Ovary (tissue), 9 donors: ENCODE data around the gene KRT77. TPM values are rescaled to one million over a fixed set of nuclear protein-coding genes. Genes with fewer than 3 reads are reported as not detected.

Experiments
- DNase-seq, 5 donors: peaks; one replicate each; pipeline ENCODE4 v3.0.0-alpha.2; 2019 to 2020
- H3K27ac ChIP-seq, 2 donors: fragments of 200-600 bp; one replicate each; pipeline versions ENCODE4 v1.5.1 to v1.8.0; 2019 to 2022
- H3K27me3 ChIP-seq: fragments of 200-600 bp; one replicate; pipeline ENCODE4 v1.8.0; 2022
- H3K36me3 ChIP-seq: fragments of 200-600 bp; sonication (generic); one replicate; pipeline ENCODE4 v1.5.1; 2019
- H3K4me1 ChIP-seq: one replicate; pipeline ENCODE4 v1.8.1; 2013; ENCODE audit warnings: mild to moderate bottlenecking, moderate library complexity; ENCODE audit not compliant: insufficient read depth
- H3K4me3 ChIP-seq: fragments of 200-600 bp; sonication (generic); one replicate; pipeline ENCODE4 v1.5.1; 2017
- H3K9me3 ChIP-seq, 2 donors: fragments of 200-600 bp in 1 of 2; sonication (generic) in 1 of 2; one replicate each; pipeline versions ENCODE4 v1.5.1 to v1.8.1; 2013 to 2019; ENCODE audit warnings: mild to moderate bottlenecking in 1 of 2, moderate library complexity in 1 of 2
- EP300 ChIP-seq: sonication (generic); formaldehyde crosslinking; IDR thresholded peaks from one replicate; pipeline ENCODE4 v1.6.1; 2017; ENCODE audit warnings: antibody characterized with exemption
- POLR2A ChIP-seq: fragments of 450-650 bp; IDR thresholded peaks from one replicate; pipeline ENCODE4 v1.6.1; 2017; ENCODE audit warnings: antibody characterized with exemption, mild to moderate bottlenecking, moderate library complexity
- WGBS, 3 donors: extraction: QIAGEN DNeasy Blood & Tissue Kit in 1 of 3; methylation state at CpG; one replicate each; pipeline versions ENCODE4 v1.1.5 to v1.1.7; 2013 to 2017; 5-methylcytosine and 5-hydroxymethylcytosine counted together
- intact Hi-C, 4 donors: fragments of 100-400 bp; cut with DNase I; formaldehyde crosslinking; loops; one replicate each; pipeline versions ENCODE4 v1.11.0 to v1.15.1; 2022 to 2023
- polyA plus RNA-seq, 2 donors: library from polyadenylated mRNA; stranded (reverse); fragments of 200-250 nt in 1 of 2; fragments of 350-450 nt in 1 of 2; fragmentation: Illumina TruSeq in 1 of 2; extraction: RNeasy Lipid Tissue Mini Kit (QIAGEN cat#74804) in 1 of 2; gene quantifications; one replicate each; pipeline ENCODE4 v1.2.3, GENCODE V29; 2013 to 2014
- total RNA-seq, 7 donors: library from RNA; depleted of rRNA in 2 of 7; stranded (reverse); fragments of >200 nt in 2 of 7; fragmentation: NEBNext Ultra II Directional in 3 of 7; extraction: Animal tissue kit (Norgen Biotek cat#: 25700) in 3 of 7; gene quantifications; one replicate each; pipeline versions ENCODE4 v1.1.0 to v1.2.4, GENCODE V29; 2016 to 2023
- TF ChIP-seq, protein P1 (sequence below), 3 donors: fragments of 450-650 bp in 2 of 3; fragments of 200-600 bp in 1 of 3; IDR thresholded peaks; one replicate each; pipeline versions ENCODE4 v1.5.1 to v1.8.0; 2016 to 2022; ENCODE audit warnings: antibody characterized with exemption in 3 of 3, mild to moderate bottlenecking in 1 of 3
- donor health status: DM: no; HTN: no; CAD: no; lungs with moderate emphysema.
- donor health status: DM: no; HTN: no; CAD: no.
- donor health status: Bipolar disorder and iron deficiency.
- donor health status: DM: yes; HTN: yes; CAD: no.
- donor health status: DM: no; HTN: no; CAD: no.
- donor health status: DM: yes; HTN: yes; CAD: no.

The KRT77 gene
- total and polyA plus RNA-seq, 9 donors, result not detected

DNA sequence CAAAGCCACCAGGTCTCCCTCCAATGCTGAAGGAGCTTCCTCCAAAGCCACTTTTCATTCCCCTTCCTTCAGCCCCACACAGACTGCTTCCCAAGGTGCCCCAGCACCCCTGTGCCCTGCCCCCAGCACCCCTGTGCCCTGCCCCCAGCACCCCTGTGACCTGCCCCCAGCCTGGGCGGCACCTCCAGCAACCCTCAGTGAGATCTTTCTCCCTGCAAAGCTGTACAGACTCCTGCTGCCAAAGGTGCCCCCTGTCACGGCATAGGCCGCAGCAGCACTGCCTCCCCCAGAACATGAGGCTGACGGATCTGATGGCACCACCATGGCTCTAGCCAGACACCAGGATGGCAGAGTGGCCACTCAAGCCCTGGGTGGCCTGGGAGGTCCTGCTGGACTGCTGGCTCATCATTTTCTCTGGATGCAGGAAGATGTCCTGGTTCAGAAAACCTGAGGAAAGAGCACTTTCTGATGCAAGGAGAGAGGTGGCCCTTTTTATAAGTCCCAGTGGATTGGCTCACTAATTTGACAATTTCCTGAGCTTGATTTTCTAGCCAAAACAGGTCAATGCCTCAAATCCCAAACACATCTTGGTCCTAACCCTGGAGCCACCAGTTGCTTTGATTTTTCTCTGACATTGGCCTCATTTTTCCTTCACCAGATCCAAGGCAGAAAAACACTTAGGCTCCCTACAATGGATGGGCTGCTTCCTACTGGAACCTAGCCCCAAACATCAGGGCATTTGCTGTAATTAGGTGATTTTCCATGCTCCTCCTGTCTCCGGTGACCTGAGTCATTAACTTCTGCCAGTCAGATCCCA lies 32.7 kb upstream of the KRT77 start:
- no peak for TF ChIP-seq POLR2A
- no peak for TF ChIP-seq EP300
- TF ChIP-seq, protein P1, sequence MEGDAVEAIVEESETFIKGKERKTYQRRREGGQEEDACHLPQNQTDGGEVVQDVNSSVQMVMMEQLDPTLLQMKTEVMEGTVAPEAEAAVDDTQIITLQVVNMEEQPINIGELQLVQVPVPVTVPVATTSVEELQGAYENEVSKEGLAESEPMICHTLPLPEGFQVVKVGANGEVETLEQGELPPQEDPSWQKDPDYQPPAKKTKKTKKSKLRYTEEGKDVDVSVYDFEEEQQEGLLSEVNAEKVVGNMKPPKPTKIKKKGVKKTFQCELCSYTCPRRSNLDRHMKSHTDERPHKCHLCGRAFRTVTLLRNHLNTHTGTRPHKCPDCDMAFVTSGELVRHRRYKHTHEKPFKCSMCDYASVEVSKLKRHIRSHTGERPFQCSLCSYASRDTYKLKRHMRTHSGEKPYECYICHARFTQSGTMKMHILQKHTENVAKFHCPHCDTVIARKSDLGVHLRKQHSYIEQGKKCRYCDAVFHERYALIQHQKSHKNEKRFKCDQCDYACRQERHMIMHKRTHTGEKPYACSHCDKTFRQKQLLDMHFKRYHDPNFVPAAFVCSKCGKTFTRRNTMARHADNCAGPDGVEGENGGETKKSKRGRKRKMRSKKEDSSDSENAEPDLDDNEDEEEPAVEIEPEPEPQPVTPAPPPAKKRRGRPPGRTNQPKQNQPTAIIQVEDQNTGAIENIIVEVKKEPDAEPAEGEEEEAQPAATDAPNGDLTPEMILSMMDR (IDR thresholded peaks at IDR 0.05), result no peak
- 59 to 63% (median 61%) methylated on average over 5 of the region's 5 CpGs for WGBS, 3 donors
- no peak for DNase-seq
- no peaks in the 10 kb centered on the region for H3K4me1 ChIP-seq
- H3K27me3 ChIP-seq, result no peaks in the 10 kb centered on the region
- H3K9me3 ChIP-seq, result no peaks in the 10 kb centered on the region
- intact Hi-C loops, result no loop called here
- no peak overlapping the region for H3K4me3 ChIP-seq
- no peaks in the 10 kb centered on the region for H3K36me3 ChIP-seq
- H3K27ac ChIP-seq, result no peak overlapping the region

GRCh38 chr12:52735106-52735505 lies 31.8 kb upstream of the KRT77 start:
- TF ChIP-seq POLR2A, result no peak
- TF ChIP-seq, protein P1 (IDR thresholded peaks at IDR 0.05), result no peak
- Histone ChIP-seq H3K27ac (no peak overlapping the region), H3K27me3 (no peaks in the 10 kb centered on the region), H3K9me3 (no peaks in the 10 kb centered on the region), H3K4me1 (no peaks in the 10 kb centered on the region), H3K36me3 (no peaks in the 10 kb centered on the region), H3K4me3 (no peak overlapping the region)
- intact Hi-C loops, result no loop called here
- DNase-seq, result no peak
- 64 to 79% (median 78%) methylated on average over 8 of the region's 8 CpGs for WGBS, 3 donors

DNA sequence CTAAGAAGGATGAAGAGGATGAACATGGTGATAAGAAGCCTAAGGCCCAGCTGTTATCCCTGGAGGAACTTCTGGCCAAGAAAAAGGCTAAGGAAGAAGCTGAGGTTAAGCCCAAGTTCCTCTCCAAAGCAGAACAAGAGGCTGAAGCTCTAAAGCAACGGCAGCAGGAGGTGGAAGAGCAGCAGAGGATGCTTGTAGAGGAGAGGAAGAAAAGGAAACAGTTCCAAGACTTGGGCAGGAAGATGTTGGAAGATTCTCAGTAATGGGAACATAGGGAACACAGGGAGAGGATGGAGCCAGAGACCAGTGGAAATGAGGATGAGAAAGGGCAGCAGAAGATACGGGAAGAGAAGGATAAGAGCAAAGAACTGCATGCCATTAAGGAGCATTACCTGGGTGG lies 27.5 kb upstream of the KRT77 start:
- Histone ChIP-seq H3K36me3 (no peaks in the 10 kb centered on the region), H3K27me3 (no peaks in the 10 kb centered on the region), H3K4me3 (no peak overlapping the region), H3K9me3 (no peaks in the 10 kb centered on the region), H3K27ac (no peak overlapping the region), H3K4me1 (no peaks in the 10 kb centered on the region)
- TF ChIP-seq, protein P1 (IDR thresholded peaks at IDR 0.05), result no peak
- no peak for TF ChIP-seq EP300
- TF ChIP-seq POLR2A, result no peak
- intact Hi-C loops, result no loop called here
- WGBS, 3 donors, result 51 to 78% (median 58%) methylated on average over 2 of the region's 2 CpGs
- DNase-seq, result no peak

GRCh38 chr12:52730383-52730782 lies 27.1 kb upstream of the KRT77 start:
- Histone ChIP-seq H3K27ac (no peak overlapping the region), H3K36me3 (no peaks in the 10 kb centered on the region), H3K27me3 (no peaks in the 10 kb centered on the region), H3K4me1 (no peaks in the 10 kb centered on the region), H3K4me3 (no peak overlapping the region), H3K9me3 (no peaks in the 10 kb centered on the region)
- no peak for DNase-seq
- 82 to 85% (median 84%) methylated on average over 13 of the region's 13 CpGs for WGBS, 3 donors
- TF ChIP-seq EP300 (no peak), POLR2A (no peak)
- TF ChIP-seq, protein P1 (IDR thresholded peaks at IDR 0.05), result no peak
- intact Hi-C loops, result no loop called here
